ENCODE data around the gene FMN1.

Gene FMN1

DNA sequence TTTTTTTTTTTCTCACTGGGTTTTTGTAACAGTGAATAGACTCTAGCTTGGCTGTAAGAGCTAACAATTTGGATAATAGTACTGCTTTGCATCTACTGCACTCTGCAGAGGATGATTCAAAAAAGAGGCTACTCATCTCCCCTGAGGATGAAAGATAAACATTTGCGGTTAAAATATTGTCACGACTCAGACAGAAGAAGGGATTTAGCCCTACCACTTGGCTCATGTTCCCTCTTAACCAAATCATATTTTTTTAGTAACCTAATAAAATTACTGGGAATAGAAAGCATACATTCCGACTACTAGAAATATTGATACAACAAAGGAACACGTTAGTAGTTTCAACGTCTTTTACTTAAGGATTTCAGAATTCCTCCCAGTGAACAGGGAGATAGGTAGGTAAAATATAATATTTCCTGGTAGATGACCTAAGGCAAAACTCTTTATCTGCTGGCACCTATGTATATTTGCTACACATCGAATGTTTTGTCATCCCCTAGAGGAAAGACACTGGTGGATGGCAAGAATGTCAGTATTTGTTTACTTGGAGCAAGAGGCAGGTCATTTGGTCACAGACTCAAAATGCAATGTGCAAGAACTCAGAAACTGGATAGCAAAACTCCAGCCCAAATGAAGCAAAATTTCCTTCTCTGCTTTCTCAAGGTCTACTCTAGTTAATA is 365.9 kb downstream of the FMN1 start:
- no peak overlapping the region for H3K4me3 ChIP-seq (ENCODE audit: low read depth, low read length)
- DNase-seq (ENCODE audit: low read depth) = peak; percentile 96

DNA sequence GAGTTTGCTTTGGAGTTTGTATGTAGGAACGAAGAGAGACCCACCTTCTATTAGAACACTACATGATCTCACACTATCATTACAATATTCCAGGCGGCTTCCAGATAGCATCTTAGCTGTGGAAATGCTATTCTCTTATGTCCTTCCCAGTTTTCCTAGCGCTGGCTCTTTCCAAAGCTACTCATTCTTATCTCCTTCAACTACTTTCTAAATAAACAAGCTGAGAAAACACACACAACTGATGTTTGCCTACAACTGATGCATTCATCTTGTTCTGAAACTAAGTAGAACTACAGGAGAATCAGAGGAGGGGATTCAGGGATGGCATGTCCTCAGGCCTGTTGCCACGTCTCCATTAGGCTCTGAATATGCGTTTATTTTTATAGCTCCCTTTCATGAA is 367.8 kb downstream of the FMN1 start:
- DNase-seq (ENCODE audit: low read depth) = no peak
- H3K4me3 ChIP-seq (ENCODE audit: low read depth, low read length) = no peak overlapping the region

DNA sequence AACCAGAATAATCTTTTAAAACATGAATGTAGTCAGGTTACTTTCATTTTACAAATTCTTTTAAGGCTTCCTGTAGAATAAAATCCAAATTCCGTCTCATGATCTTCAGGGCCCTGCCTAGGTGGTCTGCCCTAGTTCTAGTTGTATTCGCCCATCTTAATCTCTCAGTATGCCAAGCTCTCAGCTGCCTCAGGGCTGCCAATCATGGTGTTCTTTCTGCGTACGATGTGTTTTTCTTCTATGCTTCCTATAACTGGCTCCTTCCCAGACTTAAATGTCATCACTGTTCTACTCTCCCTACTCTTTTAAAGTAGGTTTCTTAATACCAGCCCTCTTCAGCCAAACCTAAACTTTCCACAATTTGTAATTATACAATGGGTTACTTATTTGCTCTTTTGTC is 369.3 kb downstream of the FMN1 start:
- H3K4me3 ChIP-seq (ENCODE audit: low read depth, low read length) = no peak overlapping the region
- no peak for DNase-seq (ENCODE audit: low read depth)

- peak; percentile 87 for DNase-seq (ENCODE audit: low read depth)
- no peak overlapping the region for H3K4me3 ChIP-seq (ENCODE audit: low read depth, low read length)
Observed at GRCh38 chr15:32824777-32825176, 369.7 kb downstream of the FMN1 start.

GRCh38 chr15:32823750-32824149 is 370.8 kb downstream of the FMN1 start:
- no peak for DNase-seq (ENCODE audit: low read depth)
- H3K4me3 ChIP-seq (ENCODE audit: low read depth, low read length) = no peak overlapping the region

DNA sequence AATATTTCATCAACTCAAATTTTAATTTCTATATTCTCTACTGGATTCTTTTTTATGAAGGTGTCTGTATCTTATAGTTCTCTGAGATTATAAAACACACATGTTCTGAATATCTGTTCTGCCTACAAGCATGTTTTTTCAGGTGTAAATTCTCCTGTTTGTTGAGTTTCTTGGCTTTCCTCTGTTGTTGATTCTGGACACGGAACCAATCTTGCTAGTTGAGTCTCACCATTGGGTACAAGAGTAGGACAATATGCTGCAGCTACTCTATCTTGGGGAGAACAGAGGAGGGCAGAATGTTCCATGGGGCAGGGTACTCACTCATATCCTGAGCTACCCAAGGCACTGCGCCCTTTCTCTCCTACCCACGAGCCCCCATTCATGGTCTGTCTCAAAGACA is 371.8 kb downstream of the FMN1 start:
- no peak for DNase-seq (ENCODE audit: low read depth)

GRCh38 chr15:32819448-32819847 is 375.1 kb downstream of the FMN1 start:
- peak overlapping the region; percentile 17 for H3K4me3 ChIP-seq (ENCODE audit: low read depth, low read length)
- no peak for DNase-seq (ENCODE audit: low read depth)

More for the DNA sequence above, 371.8 kb downstream of the FMN1 start:
- H3K4me3 ChIP-seq (ENCODE audit: low read depth, low read length) = no peak overlapping the region

DNA sequence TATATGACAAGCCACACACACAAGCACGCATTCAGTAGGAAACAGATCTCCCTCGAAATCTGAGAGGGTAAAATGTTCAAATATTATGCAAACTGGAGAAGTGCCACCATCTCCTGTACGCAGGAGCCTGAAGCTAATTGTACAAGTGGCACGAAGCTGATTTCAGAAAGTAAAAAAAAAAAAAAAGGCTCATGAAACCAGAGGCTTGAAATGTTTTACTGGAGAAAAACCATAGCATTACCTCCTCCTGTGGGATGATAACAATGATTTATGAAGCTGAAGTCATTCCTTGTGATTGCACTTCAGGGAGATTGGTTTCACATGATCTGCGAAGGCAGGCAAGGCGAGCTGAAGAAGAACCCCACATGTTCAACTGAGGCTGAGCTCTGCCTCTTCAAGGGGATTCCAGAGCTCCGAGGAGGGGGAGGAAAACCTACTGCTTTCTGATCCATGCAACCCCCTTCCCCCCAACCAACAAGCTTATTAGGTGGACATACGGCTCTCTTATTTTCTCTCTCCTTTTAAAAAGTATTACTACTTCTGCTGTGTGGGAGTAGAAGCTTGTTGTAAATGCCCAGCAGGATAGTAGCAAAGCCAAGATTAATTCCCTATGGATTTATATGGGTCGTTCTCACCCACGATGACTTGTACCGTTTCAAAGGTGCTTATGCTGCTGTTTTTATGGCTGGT is 375.6 kb downstream of the FMN1 start:
- H3K4me3 ChIP-seq (ENCODE audit: low read depth, low read length) = peak overlapping the region; percentile 17
- DNase-seq (ENCODE audit: low read depth) = peak; percentile 88

- no peak for DNase-seq (ENCODE audit: low read depth)
- no peak overlapping the region for H3K4me3 ChIP-seq (ENCODE audit: low read depth, low read length)
Observed at GRCh38 chr15:32817577-32817976, 376.9 kb downstream of the FMN1 start.

- DNase-seq (ENCODE audit: low read depth) = no peak
- no peak overlapping the region for H3K4me3 ChIP-seq (ENCODE audit: low read depth, low read length)
Observed at GRCh38 chr15:32807331-32807730, 387.2 kb downstream of the FMN1 start.

GRCh38 chr15:32803631-32804030 is 390.9 kb downstream of the FMN1 start:
- no peak for DNase-seq (ENCODE audit: low read depth)
- no peak overlapping the region for H3K4me3 ChIP-seq (ENCODE audit: low read depth, low read length)

- peak; percentile 93 for DNase-seq (ENCODE audit: low read depth)
- H3K4me3 ChIP-seq (ENCODE audit: low read depth, low read length) = no peak overlapping the region
Observed at GRCh38 chr15:32802286-32802936, 392.1 kb downstream of the FMN1 start.

- DNase-seq (ENCODE audit: low read depth) = no peak
- no peak overlapping the region for H3K4me3 ChIP-seq (ENCODE audit: low read depth, low read length)
Observed at GRCh38 chr15:32799936-32800535, 394.5 kb downstream of the FMN1 start.

- H3K4me3 ChIP-seq (ENCODE audit: low read depth, low read length) = no peak overlapping the region
- no peak for DNase-seq (ENCODE audit: low read depth)
Observed at GRCh38 chr15:32796856-32797255, 397.7 kb downstream of the FMN1 start.

GRCh38 chr15:32794973-32795372 is 399.5 kb downstream of the FMN1 start:
- no peak overlapping the region for H3K4me3 ChIP-seq (ENCODE audit: low read depth, low read length)
- DNase-seq (ENCODE audit: low read depth) = no peak

- DNase-seq (ENCODE audit: low read depth) = no peak
- no peak overlapping the region for H3K4me3 ChIP-seq (ENCODE audit: low read depth, low read length)
Observed at GRCh38 chr15:32792436-32792835, 402.1 kb downstream of the FMN1 start.

- no peak overlapping the region for H3K4me3 ChIP-seq (ENCODE audit: low read depth, low read length)
- no peak for DNase-seq (ENCODE audit: low read depth)
Observed at GRCh38 chr15:32790352-32790999, 404.0 kb downstream of the FMN1 start.

DNA sequence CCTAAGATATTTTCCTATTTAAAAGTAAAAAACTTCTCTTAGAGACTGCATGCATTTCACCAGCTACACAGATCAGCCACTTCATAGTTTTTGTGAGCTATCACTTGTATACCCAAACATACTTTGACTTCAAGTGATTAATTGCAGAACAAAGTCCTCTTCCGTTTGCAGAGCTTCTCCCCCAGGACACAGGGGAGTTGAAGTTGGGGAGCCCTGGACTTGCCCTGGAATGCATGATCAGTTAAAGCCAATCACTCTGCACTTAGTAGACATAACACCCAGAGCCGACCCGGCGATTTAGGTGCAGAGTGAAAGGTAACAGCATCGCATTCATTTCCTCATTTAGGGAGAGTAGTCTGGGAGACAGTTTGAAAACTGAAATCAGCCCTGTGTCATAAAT is 406.6 kb downstream of the FMN1 start:
- no peak for DNase-seq (ENCODE audit: low read depth)
- H3K4me3 ChIP-seq (ENCODE audit: low read depth, low read length) = no peak overlapping the region

DNA sequence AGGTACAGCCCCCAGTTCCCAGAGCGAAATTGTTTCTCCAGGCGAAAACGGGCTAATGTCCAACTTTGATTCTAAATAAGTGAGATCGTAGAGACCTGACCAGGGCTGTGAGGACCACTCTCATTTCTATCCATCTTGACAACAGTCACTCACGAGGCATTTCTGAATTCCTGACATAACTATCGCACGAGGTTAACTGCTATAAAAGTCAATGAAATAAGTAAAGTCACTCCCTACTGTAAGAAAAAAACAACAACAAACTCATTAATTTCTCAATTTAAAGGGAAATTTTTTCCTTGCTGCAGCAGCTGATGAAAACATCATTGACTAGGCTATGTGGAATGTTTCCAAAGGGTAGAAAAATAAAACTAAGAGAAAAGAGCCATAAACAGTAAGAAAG is 407.6 kb downstream of the FMN1 start:
- DNase-seq (ENCODE audit: low read depth) = no peak
- no peak overlapping the region for H3K4me3 ChIP-seq (ENCODE audit: low read depth, low read length)

DNA sequence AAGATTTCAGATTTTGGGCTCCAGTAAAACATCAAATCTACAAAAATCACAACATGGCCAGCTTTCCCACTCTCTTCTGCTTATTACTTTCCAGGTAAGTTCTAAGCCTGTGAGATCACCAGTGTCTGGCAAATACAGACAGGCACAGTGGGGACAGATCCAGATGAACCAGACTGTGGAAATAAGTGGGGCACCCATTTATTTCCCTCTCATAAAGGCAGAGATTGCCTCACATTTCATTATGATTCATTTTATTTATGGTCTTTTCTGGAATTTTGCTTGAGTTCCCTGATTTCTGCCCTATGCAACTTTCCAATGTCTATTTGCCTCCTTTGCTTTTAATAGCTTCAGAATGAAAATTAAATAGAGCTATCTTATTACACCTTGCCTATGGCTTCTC is 409.9 kb downstream of the FMN1 start:
- no peak for DNase-seq (ENCODE audit: low read depth)
- no peak overlapping the region for H3K4me3 ChIP-seq (ENCODE audit: low read depth, low read length)
